K562 (cell line): Measurements from ENCODE around the gene TCHH. TPM values are rescaled to one million over a fixed set of nuclear protein-coding genes. Genes with fewer than 3 reads are reported as not detected.

Experiments used
- ATAC-seq: fragments of 200-7000 bp; cut with Tn5 transposase; 3 replicates; pipeline ENCODE4 v1.9.1; 2020; ENCODE audit warnings: moderate library complexity
- BruUV-seq: library from RNA; stranded (reverse); fragments of 400-500 nt; replicated peaks from 2 replicates; lab custom pipeline; 2021; lab: Mats Ljungman, UMichigan
- CTCF ChIA-PET: fragments of 300-600 bp; formaldehyde crosslinking; extraction: SDS; loops from one replicate; lab custom pipeline; 2021; ENCODE audit warnings: low intra/inter-chr PET ratio; lab: Yijun Ruan, JAX
- POLR2A ChIA-PET: fragments of 300-600, 350-650 bp; sonication (Branson Sonifier 250); formaldehyde crosslinking; extraction: SDS; loops from one replicate; lab custom pipeline; 2021; ENCODE audit warnings: antibody characterized with exemption, inconsistent platforms; lab: Yijun Ruan, JAX
- DNase-seq, 4 experiments: peaks; one replicate each; pipeline versions ENCODE4 v3.0.0 to v3.0.0-alpha.2; 2011 to 2018; ENCODE audit warnings: low spot score in 3 of 4, mixed read lengths in 3 of 4; ENCODE audit errors: extremely low read depth in 1 of 4
- FAIRE-seq: peaks from 2 replicates; lab custom pipeline; 2011; peaks lifted over from hg19 to GRCh38; lab: Jason Lieb, UNC
- H2AFZ ChIP-seq: 2 replicates; pipeline ENCODE4 v1.6.0; 2011; ENCODE audit warnings: low read depth, low read length, control low read depth, inconsistent platforms
- H3K27ac ChIP-seq: fragments of 200-600 bp; 3 replicates; pipeline ENCODE4 v1.8.0; 2011; ENCODE audit warnings: low read depth, mild to moderate bottlenecking, control low read depth, inconsistent platforms, low read length, moderate library complexity, mixed read lengths; ENCODE audit errors: extremely low read depth
- H3K27me3 ChIP-seq, 2 experiments: fragments of 300-600 bp in 1 of 2; 2 replicates in 1 of 2; 3 replicates in 1 of 2; pipeline versions ENCODE4 v1.6.0 to v1.8.0; 2011; ENCODE audit warnings: inconsistent platforms in 2 of 2, low read length in 2 of 2, mild to moderate bottlenecking in 1 of 2, mixed read lengths in 1 of 2, moderate library complexity in 1 of 2; ENCODE audit not compliant: control insufficient read depth in 2 of 2, insufficient read depth in 2 of 2
- H3K36me3 ChIP-seq: fragments of 300-600 bp; 3 replicates; pipeline ENCODE4 v1.8.0; 2011; ENCODE audit warnings: mild to moderate bottlenecking, low read length, inconsistent platforms; ENCODE audit not compliant: control insufficient read depth, insufficient read depth
- H3K4me1 ChIP-seq, 2 experiments: fragments of 200-600 bp in 1 of 2; replicated peaks in 1 of 2; 2 replicates in 1 of 2; 3 replicates in 1 of 2; pipeline versions ENCODE4 v1.5.1 to v1.8.0; 2011; ENCODE audit warnings: inconsistent platforms in 2 of 2, low read length in 2 of 2, mild to moderate bottlenecking in 1 of 2, mixed read lengths in 1 of 2, moderate library complexity in 1 of 2; ENCODE audit not compliant: control insufficient read depth in 2 of 2, insufficient read depth in 2 of 2
- H3K4me2 ChIP-seq: 2 replicates; pipeline ENCODE4 v1.6.1; 2011; ENCODE audit warnings: low read length, control low read depth, inconsistent platforms, mixed read lengths; ENCODE audit not compliant: insufficient read depth
- H3K4me3 ChIP-seq: fragments of 200-600 bp; sonication (generic), shearing (Covaris generic); 2 replicates; pipeline ENCODE4 v1.5.1; 2016; ENCODE audit warnings: control low read depth, inconsistent platforms
- H3K79me2 ChIP-seq: fragments of 200-600 bp; 3 replicates; pipeline ENCODE4 v1.8.0; 2011; ENCODE audit warnings: low read length, inconsistent platforms; ENCODE audit not compliant: control insufficient read depth, insufficient read depth
- H3K9ac ChIP-seq, 2 experiments: 2 replicates each; pipeline versions ENCODE4 v1.6.0 to v1.6.1; 2011; ENCODE audit warnings: low read depth in 2 of 2, low read length in 2 of 2, control low read depth in 1 of 2, inconsistent platforms in 1 of 2, mild to moderate bottlenecking in 1 of 2, mixed read lengths in 1 of 2; ENCODE audit not compliant: insufficient read depth in 1 of 2
- H3K9me1 ChIP-seq: one replicate; pipeline ENCODE4 v1.6.0; 2011; ENCODE audit warnings: inconsistent platforms, mild to moderate bottlenecking, low read length, moderate library complexity; ENCODE audit not compliant: control insufficient read depth, insufficient read depth
- H3K9me3 ChIP-seq: replicated peaks from 2 replicates; pipeline ENCODE4 v1.5.1; 2011; ENCODE audit warnings: low read depth, low read length, inconsistent platforms; ENCODE audit not compliant: control insufficient read depth, insufficient read depth
- H4K20me1 ChIP-seq: replicated peaks from 2 replicates; pipeline ENCODE4 v1.6.1; 2011; ENCODE audit warnings: low read length, inconsistent platforms, mixed read lengths; ENCODE audit not compliant: control insufficient read depth, insufficient read depth
- CHCHD3 ChIP-seq: fragments of 250-450 bp; sonication (Bioruptor Pico); IDR thresholded peaks from 2 replicates; pipeline ENCODE4 v2.1.2; 2022; ENCODE audit warnings: mild to moderate bottlenecking
- E2F3 ChIP-seq: fragments of 250-450 bp; sonication (Bioruptor Pico); IDR thresholded peaks from 2 replicates; pipeline ENCODE4 v1.4.0; 2020; ENCODE audit warnings: mild to moderate bottlenecking
- GTF3C2 ChIP-seq: IDR thresholded peaks from 3 replicates; pipeline ENCODE4 v1.6.1; 2011; ENCODE audit warnings: borderline replicate concordance, mild to moderate bottlenecking, moderate library complexity; ENCODE audit not compliant: insufficient read length; ENCODE audit errors: extremely low read depth
- HNRNPL ChIP-seq: fragments of 200-400 bp; formaldehyde crosslinking; IDR thresholded peaks from 2 replicates; pipeline ENCODE4 v1.6.1; 2017; ENCODE audit warnings: low read depth, mild to moderate bottlenecking, low read length
- HNRNPUL1 ChIP-seq: fragments of 200-400 bp; formaldehyde crosslinking; IDR thresholded peaks from 2 replicates; pipeline ENCODE4 v1.6.1; 2017; ENCODE audit warnings: low read length
- MYNN ChIP-seq, 2 experiments: sonication (generic); formaldehyde crosslinking in 1 of 2; IDR thresholded peaks; 2 replicates each; pipeline versions ENCODE4 v1.5.0 to v1.6.1; 2016 to 2020; ENCODE audit warnings: antibody characterized with exemption in 1 of 2, missing genetic modification reagents in 1 of 2
- PHB ChIP-seq: fragments of 250-450 bp; sonication (Bioruptor Pico); IDR thresholded peaks from 2 replicates; pipeline ENCODE4 v1.5.0; 2021
- RBM15 ChIP-seq: fragments of 200-400 bp; formaldehyde crosslinking; IDR thresholded peaks from 2 replicates; pipeline ENCODE4 v1.6.1; 2018; ENCODE audit warnings: mild to moderate bottlenecking, low read length, moderate library complexity; ENCODE audit not compliant: insufficient read depth
- RBM34 ChIP-seq: fragments of 200-400 bp; formaldehyde crosslinking; IDR thresholded peaks from 2 replicates; pipeline ENCODE4 v1.6.1; 2018; ENCODE audit warnings: low read length, borderline replicate concordance; ENCODE audit not compliant: insufficient read depth
- RCOR1 ChIP-seq, 2 experiments: IDR thresholded peaks; 2 replicates each; pipeline ENCODE4 v1.6.1; 2012; ENCODE audit warnings: low read depth in 2 of 2, low read length in 2 of 2, borderline replicate concordance in 1 of 2, improper control_type of control experiment in 1 of 2
- SUPT5H ChIP-seq: fragments of 450-650 bp; IDR thresholded peaks from 2 replicates; pipeline ENCODE4 v1.6.1; 2016
- ZNF384 ChIP-seq: IDR thresholded peaks from 2 replicates; pipeline ENCODE4 v1.6.1; 2012; ENCODE audit warnings: low read depth, low read length, improper control_type of control experiment
- ZNF398 ChIP-seq: fragments of 250-450 bp; sonication (Bioruptor Pico); IDR thresholded peaks from 2 replicates; pipeline ENCODE4 v1.8.0; 2021; ENCODE audit warnings: moderate library complexity, mild to moderate bottlenecking, inconsistent platforms
- ZNF431 ChIP-seq: sonication (generic); formaldehyde crosslinking; IDR thresholded peaks from 2 replicates; pipeline ENCODE4 v1.8.0; 2022; ENCODE audit warnings: mild to moderate bottlenecking, missing genetic modification reagents
- WGBS: fragments of 100-300 bp; shearing (Covaris generic); methylation state at CpG from one replicate; pipeline ENCODE4 v1.1.6; 2016; ENCODE audit warnings: low coverage, mixed read lengths; ENCODE audit not compliant: insufficient coverage; ENCODE audit errors: missing lambda C conversion rate; 5-methylcytosine and 5-hydroxymethylcytosine counted together
- in situ Hi-C: fragments of 300-500 bp; cut with MboI; formaldehyde crosslinking; loops from 4 replicates; pipeline ENCODE4 v1.15.0; 2018; ENCODE audit warnings: inconsistent platforms, mixed read lengths
- intact Hi-C: fragments of 100-400 bp; cut with micrococcal nuclease; formaldehyde crosslinking; loops from 2 replicates; pipeline ENCODE4 v1.14.2; 2022
- polyA plus RNA-seq, 8 experiments: library from polyadenylated mRNA; depleted of rRNA in 4 of 8; stranded (reverse) in 5 of 8; unstranded in 3 of 8; fragments of >200 nt; fragmentation: Nextera tagmentation in 2 of 8; fragmentation: Illumina TruSeq in 1 of 8; extraction: Ambion mirVana in 2 of 8; extraction: Trizol in 1 of 8; gene quantifications; 2 replicates each; pipeline versions ENCODE4 v1.2.1 to v1.2.3, GENCODE V29; 2011 to 2014; ENCODE audit warnings: inconsistent platforms in 1 of 8, missing spikeins in 1 of 8
- total RNA-seq, 7 experiments: library from RNA; depleted of rRNA in 6 of 7; stranded (reverse); fragments of >200 nt in 6 of 7; fragmentation: Illumina TruSeq in 2 of 7; extraction: Trizol in 2 of 7; gene quantifications; 2 replicates each; pipeline versions ENCODE4 v1.2.1 to v1.2.3, GENCODE V29; 2011 to 2021; ENCODE audit warnings: low replicate concordance in 1 of 7

The TCHH gene
- total and polyA plus RNA-seq, 9 of the 15 experiments (the other 6 are each of a cell fraction or from before 2014, with no cell fraction given), result not detected

GRCh38 chr1:152112885-152113432 is 2.3 kb downstream of the TCHH start:
- ChIA-PET CTCF (no interaction called here), POLR2A (no interaction called here)
- H3K4me1 ChIP-seq, result peaks cover 0 to 14% of the 10 kb centered on the region in 2 experiments; a peak in 1 of 5 replicates
- FAIRE-seq (no peak), DNase-seq (no peak), ATAC-seq (no peak)
- intact Hi-C loops, result no loop called here
- peaks cover 11 to 49% of the 10 kb centered on the region in 2 experiments; a peak in 3 of 5 replicates for H3K27me3 ChIP-seq
- no peak overlapping the region for H3K27ac ChIP-seq
- in situ Hi-C loops, result no loop called here
- H3K4me2 ChIP-seq, result no peak overlapping the region
- WGBS, result 11% methylated on average over 13 of the region's 13 CpGs
- H3K9me3 ChIP-seq, result no peaks in the 10 kb centered on the region
- TF ChIP-seq HNRNPL, result no peak
- TF ChIP-seq HNRNPUL1, result no peak
- no peak for TF ChIP-seq SUPT5H
- no peak for TF ChIP-seq ZNF398 (CRISPR knock-in tag)
- TF ChIP-seq ZNF431 (CRISPR knock-in tag), result no peak
- no peak for TF ChIP-seq CHCHD3 (CRISPR knock-in tag)
- no peak for TF ChIP-seq RBM34
- TF ChIP-seq PHB (CRISPR knock-in tag), result no peak
- no peak for TF ChIP-seq RBM15
- TF ChIP-seq E2F3, result no peak
- no peak for TF ChIP-seq MYNN (IDR thresholded peaks at IDR 0.05)
- no peak for TF ChIP-seq MYNN (CRISPR knock-in tag; IDR thresholded peaks at IDR 0.05)
- no peak for TF ChIP-seq ZNF384
- TF ChIP-seq RCOR1 (IDR thresholded peaks at IDR 0.05; ENCODE audit: borderline replicate concordance in 1 of 2, low read depth in 2 of 2, low read length in 2 of 2), result no peak
- no peak for TF ChIP-seq GTF3C2
- H3K36me3 ChIP-seq, result no peaks in the 10 kb centered on the region
- no peaks in the 10 kb centered on the region for H4K20me1 ChIP-seq
- H3K4me3 ChIP-seq, result no peak overlapping the region
- H3K9ac ChIP-seq, result no peak overlapping the region
- H3K79me2 ChIP-seq, result no peaks in the 10 kb centered on the region
- H2AFZ ChIP-seq, result no peak overlapping the region
- no TSS peak for BruUV-seq
- H3K9me1 ChIP-seq, result no peaks in the 10 kb centered on the region
